Endothelial cell of umbilical vein (primary cell): ENCODE results near the gene KRTAP1-1.

Experiments
- CTCF ChIP-seq, 2 donors: IDR thresholded peaks; 1 replicate in 1 of 2; 2 replicates in 1 of 2; pipeline ENCODE4 v1.5.1; 2011; ENCODE audit warnings: low read length in 2 of 2, mild to moderate bottlenecking in 2 of 2, moderate library complexity in 2 of 2, control low read depth in 1 of 2, inconsistent platforms in 1 of 2, low read depth in 1 of 2; ENCODE audit not compliant: insufficient read depth in 1 of 2; ENCODE audit errors: extremely low read depth in 1 of 2
- EZH2 ChIP-seq: IDR thresholded peaks from 2 replicates; pipeline ENCODE4 v1.6.1; 2012; ENCODE audit warnings: borderline replicate concordance, low read depth, mild to moderate bottlenecking, moderate library complexity, low read length, inconsistent platforms; ENCODE audit not compliant: severe bottlenecking
- POLR2A ChIP-seq: IDR thresholded peaks from 2 replicates; pipeline ENCODE4 v1.6.1; 2012; ENCODE audit warnings: low read depth, mild to moderate bottlenecking, control low read depth, low read length

- TF ChIP-seq EZH2 (no peak), CTCF (IDR thresholded peaks at IDR 0.05; ENCODE audit: extremely low read depth in 1 of 2, insufficient read depth in 1 of 2, low read depth in 1 of 2, low read length in 2 of 2) (no peak), POLR2A (no peak)
Measured at GRCh38 chr17:41049110-41049509, 7.9 kb upstream of the KRTAP1-1 start.
